22Rv1 (cell line): ENCODE measurements around the gene YTHDF1.

ENCODE experiments used
- CTCF ChIP-seq: fragments of 450-650 bp; IDR thresholded peaks from 2 replicates; pipeline ENCODE4 v1.5.1; 2017; ENCODE audit warnings: mild to moderate bottlenecking
- ZFX ChIP-seq: fragments of 450-650 bp; IDR thresholded peaks from 2 replicates; pipeline ENCODE4 v1.6.1; 2017; ENCODE audit warnings: antibody characterized with exemption, borderline replicate concordance

GRCh38 chr20:63232235-63233060 lies 16.5 kb upstream of the YTHDF1 start:
- no peak for TF ChIP-seq CTCF
- TF ChIP-seq ZFX = no peak
